MCF 10A (cell line): ENCODE results near the gene SIGLEC11. TPM values are rescaled to one million over a fixed set of nuclear protein-coding genes. Genes with fewer than 3 reads are reported as not detected.

ENCODE experiments used
- BruUV-seq: library from RNA; stranded (reverse); fragments of 400-500 nt; replicated peaks from 2 replicates; lab custom pipeline; 2021; lab: Mats Ljungman, UMichigan
- CTCF ChIA-PET: fragments of 300-600 bp; sonication (Branson Sonifier 250); formaldehyde crosslinking; extraction: SDS; loops from one replicate; lab custom pipeline; 2021; ENCODE audit warnings: antibody characterized with exemption, inconsistent platforms; lab: Yijun Ruan, JAX
- POLR2A ChIA-PET: fragments of 300-600, 350-650 bp; sonication (Branson Sonifier 250); formaldehyde crosslinking; extraction: SDS; loops from one replicate; lab custom pipeline; 2020; ENCODE audit warnings: antibody characterized with exemption, inconsistent platforms; lab: Yijun Ruan, JAX
- DNase-seq: peaks from one replicate; pipeline ENCODE4 v3.0.0-alpha.2; 2018; ENCODE audit not compliant: unreplicated experiment
- H3K27ac Mint-ChIP-seq: one replicate; pipeline ENCODE4 v1.8.0; 2022; ENCODE audit warnings: mild to moderate bottlenecking, low read depth, mixed read lengths; ENCODE audit not compliant: unreplicated experiment
- H3K27me3 Mint-ChIP-seq: one replicate; pipeline ENCODE4 v1.8.0; 2022; ENCODE audit warnings: mixed read lengths; ENCODE audit not compliant: insufficient read depth, unreplicated experiment
- H3K36me3 Mint-ChIP-seq: one replicate; pipeline ENCODE4 v1.8.0; 2022; ENCODE audit warnings: mild to moderate bottlenecking, moderate library complexity, mixed read lengths; ENCODE audit not compliant: insufficient read depth, unreplicated experiment
- H3K4me1 Mint-ChIP-seq: one replicate; pipeline ENCODE4 v1.8.0; 2022; ENCODE audit warnings: mixed read lengths; ENCODE audit not compliant: insufficient read depth, unreplicated experiment
- H3K4me3 Mint-ChIP-seq: one replicate; pipeline ENCODE4 v1.8.0; 2022; ENCODE audit warnings: mild to moderate bottlenecking, moderate library complexity, mixed read lengths; ENCODE audit not compliant: unreplicated experiment
- H3K9me3 Mint-ChIP-seq: one replicate; pipeline ENCODE4 v1.8.0; 2022; ENCODE audit warnings: mixed read lengths; ENCODE audit not compliant: unreplicated experiment
- intact Hi-C: fragments of 100-400 bp; cut with micrococcal nuclease; formaldehyde crosslinking; loops from 2 replicates; pipeline ENCODE4 v1.14.1; 2022
- total RNA-seq: library from RNA; stranded (reverse); gene quantifications from 2 replicates; pipeline ENCODE4 v1.2.3, GENCODE V29; 2022
- TF ChIP-seq, protein P1 (sequence below): fragments of 200-600 bp; IDR thresholded peaks from one replicate; pipeline ENCODE4 v1.8.0; 2022; ENCODE audit warnings: antibody characterized with exemption, mild to moderate bottlenecking; ENCODE audit not compliant: unreplicated experiment

Gene SIGLEC11
- total RNA-seq, 1 experiment from 2014 or later: not detected

DNA sequence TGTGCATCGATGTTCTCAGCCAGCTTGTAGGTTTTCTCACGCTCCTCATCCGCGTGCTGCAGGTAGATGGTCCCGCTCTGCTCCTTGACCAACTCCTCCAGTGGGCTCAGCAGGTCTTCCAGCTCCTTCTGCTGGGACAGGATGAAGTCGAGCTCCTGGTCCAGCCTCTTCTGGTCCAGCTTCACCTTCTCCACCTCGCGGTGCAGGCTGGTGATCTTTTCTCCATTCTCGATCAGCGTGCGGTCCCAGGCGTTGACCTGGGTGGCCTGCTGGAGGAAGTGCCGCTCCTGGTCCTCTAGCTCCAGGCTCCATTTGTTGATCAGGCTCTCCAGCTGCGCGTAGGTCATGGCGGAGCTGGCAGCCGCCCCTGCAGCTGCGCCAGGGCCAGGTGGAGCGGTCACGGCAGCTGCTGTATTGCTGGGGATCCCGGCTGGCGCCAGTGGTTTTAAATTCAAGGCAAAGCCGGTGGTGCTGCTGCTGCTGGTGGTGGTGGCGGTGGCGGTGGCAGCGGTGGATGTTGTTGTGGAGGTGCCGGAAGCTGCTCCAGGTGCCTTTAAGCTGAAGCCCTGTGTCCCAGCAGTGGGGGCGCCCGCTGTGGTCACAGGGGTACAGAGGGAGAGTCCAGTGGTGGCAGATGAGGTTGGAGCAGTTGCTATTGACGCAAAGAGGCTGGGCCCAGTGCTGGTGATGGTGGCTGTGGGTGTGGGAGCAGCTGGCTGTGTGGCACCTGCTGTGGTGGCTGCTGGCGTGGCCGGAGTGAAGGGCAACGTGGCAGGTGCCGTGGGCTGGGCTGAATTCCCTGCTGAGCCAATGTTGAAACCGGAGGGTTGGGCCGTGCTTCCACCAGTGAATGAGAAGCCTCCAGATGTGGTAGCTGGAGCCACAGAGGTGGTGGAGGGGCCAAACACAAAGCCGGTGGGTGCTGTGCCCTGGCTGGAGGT is 52.2 kb downstream of the SIGLEC11 start:
- H3K4me1 Mint-ChIP-seq: peaks cover 9% of the 10 kb centered on the region
- no peaks in the 10 kb centered on the region for H3K9me3 Mint-ChIP-seq
- no peak overlapping the region for H3K4me3 Mint-ChIP-seq
- intact Hi-C loops: no loop called here
- TF ChIP-seq, protein P1, sequence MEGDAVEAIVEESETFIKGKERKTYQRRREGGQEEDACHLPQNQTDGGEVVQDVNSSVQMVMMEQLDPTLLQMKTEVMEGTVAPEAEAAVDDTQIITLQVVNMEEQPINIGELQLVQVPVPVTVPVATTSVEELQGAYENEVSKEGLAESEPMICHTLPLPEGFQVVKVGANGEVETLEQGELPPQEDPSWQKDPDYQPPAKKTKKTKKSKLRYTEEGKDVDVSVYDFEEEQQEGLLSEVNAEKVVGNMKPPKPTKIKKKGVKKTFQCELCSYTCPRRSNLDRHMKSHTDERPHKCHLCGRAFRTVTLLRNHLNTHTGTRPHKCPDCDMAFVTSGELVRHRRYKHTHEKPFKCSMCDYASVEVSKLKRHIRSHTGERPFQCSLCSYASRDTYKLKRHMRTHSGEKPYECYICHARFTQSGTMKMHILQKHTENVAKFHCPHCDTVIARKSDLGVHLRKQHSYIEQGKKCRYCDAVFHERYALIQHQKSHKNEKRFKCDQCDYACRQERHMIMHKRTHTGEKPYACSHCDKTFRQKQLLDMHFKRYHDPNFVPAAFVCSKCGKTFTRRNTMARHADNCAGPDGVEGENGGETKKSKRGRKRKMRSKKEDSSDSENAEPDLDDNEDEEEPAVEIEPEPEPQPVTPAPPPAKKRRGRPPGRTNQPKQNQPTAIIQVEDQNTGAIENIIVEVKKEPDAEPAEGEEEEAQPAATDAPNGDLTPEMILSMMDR: no peak
- BruUV-seq: no TSS peak
- ChIA-PET CTCF (interaction anchor here (0.5 to 0.9 kb wide), 2 partner anchors 29 to 607 kb away, joined by 3 to 5 read pairs; no protein-coding TSS in a partner anchor), POLR2A (no interaction called here)
- DNase-seq: no peak
- no peak overlapping the region for H3K27ac Mint-ChIP-seq
- peaks cover 37% of the 10 kb centered on the region for H3K36me3 Mint-ChIP-seq
- no peaks in the 10 kb centered on the region for H3K27me3 Mint-ChIP-seq

DNA sequence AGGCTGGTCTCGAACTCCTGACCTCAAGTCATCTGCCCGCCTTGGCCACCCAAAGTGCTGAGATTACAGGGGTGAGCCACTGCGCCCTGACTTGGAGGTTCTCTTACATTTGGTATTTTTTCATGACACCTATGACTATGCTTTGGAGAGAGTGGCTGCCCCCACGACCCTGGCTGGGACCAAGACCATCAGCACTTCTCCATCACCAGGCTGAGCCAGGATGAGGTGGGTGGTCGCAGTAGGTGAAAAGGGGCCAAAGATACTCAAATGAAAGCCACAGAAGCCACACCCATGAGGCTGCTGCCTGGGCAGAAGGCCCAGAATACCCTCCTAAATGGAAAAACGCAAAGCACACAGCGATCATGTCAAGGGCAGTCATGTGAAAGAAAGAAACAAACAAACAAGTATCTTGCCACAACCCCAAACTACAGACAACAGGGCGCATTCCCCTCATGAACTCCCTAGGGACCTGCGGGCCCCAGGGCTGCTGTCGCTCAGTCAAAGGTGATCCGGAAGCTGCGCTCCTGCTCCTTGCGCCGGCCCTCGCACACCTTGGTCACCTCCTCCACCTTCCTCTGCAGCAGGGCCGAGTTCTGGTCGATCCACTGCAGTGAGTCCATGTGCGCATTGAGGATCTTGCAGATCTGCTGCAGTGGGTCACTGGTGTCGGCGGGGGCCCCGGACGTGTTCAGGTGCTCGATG is 53.1 kb downstream of the SIGLEC11 start:
- H3K9me3 Mint-ChIP-seq: no peaks in the 10 kb centered on the region
- peaks cover 30% of the 10 kb centered on the region for H3K36me3 Mint-ChIP-seq
- intact Hi-C loops: no loop called here
- H3K4me1 Mint-ChIP-seq: peaks cover 9% of the 10 kb centered on the region
- H3K27me3 Mint-ChIP-seq: no peaks in the 10 kb centered on the region
- TF ChIP-seq, protein P1: no peak
- H3K27ac Mint-ChIP-seq: no peak overlapping the region
- BruUV-seq: no TSS peak
- no peak for DNase-seq
- ChIA-PET POLR2A (no interaction called here), CTCF (interaction anchor here (0.5 to 1.1 kb wide), 3 partner anchors 9 to 606 kb away, joined by 3 to 5 read pairs (median 3); no protein-coding TSS in a partner anchor)
- H3K4me3 Mint-ChIP-seq: no peak overlapping the region

DNA sequence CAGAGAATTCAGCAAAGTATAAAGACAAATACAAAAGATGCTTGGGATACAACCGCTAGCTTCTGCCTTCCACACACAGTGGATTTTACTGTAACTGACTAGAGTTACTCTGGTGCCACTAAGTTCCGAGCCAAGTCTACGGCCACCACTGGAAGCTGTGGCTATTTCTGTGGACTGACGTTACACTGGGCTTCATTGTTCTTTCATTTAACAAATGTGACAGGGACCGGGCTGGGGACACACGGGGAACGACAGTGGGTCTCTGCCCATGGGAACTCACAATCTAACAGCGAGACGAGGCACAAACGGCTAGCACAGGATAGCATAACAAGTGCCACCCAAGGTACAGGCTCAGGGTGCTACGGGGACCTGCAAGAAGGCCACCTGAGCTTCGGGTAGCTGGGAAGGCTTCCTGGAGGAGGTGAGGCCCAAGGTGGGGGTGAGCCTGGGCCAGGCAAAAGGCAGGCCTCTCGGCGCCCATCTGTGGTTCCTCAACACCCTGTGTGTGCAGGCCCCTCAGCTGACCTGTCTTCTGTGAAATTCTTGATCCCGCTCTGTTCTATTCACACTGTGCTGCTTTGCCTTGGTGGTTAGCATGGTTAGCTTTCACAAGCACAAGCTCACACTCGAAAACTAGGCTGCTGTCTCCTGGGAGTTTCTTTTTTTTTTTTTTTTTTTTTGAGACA is 54.0 kb downstream of the SIGLEC11 start:
- Mint-ChIP-seq H3K4me1 (peaks cover 9% of the 10 kb centered on the region), H3K4me3 (no peak overlapping the region), H3K27ac (no peak overlapping the region), H3K9me3 (no peaks in the 10 kb centered on the region), H3K36me3 (peaks cover 25% of the 10 kb centered on the region), H3K27me3 (no peaks in the 10 kb centered on the region)
- POLR2A ChIA-PET: interaction anchor here (0.7 kb wide), 1 partner anchor 20 kb away, joined by 3 read pairs; no protein-coding TSS in a partner anchor
- no peak for DNase-seq
- TF ChIP-seq, protein P1: no peak
- TSS peak; percentile 36 for BruUV-seq
- intact Hi-C loops: no loop called here
- CTCF ChIA-PET: interaction anchor here (1.1 kb wide), 1 partner anchor 10 kb away, joined by 3 read pairs; no protein-coding TSS in a partner anchor
